ENCODE results near the gene GRPEL1.

- TF ChIP-seq CTCF (conservative IDR thresholded peaks at IDR 0.05) (no peak), ZFX (IDR thresholded peaks at IDR 0.05) (no peak)
Observed at GRCh38 chr4:7108046-7108625, 40.3 kb upstream of the GRPEL1 start.

Data from C4-2B (cell line).